Lower leg skin (tissue), 4 donors: ENCODE results near the gene VWA5A. TPM values are rescaled to one million over a fixed set of nuclear protein-coding genes. Genes with fewer than 3 reads are reported as not detected.
A peak's percentile ranks its signal among the peaks of the same experiment; 100 is the strongest.

ENCODE experiments used
- DNase-seq, 2 donors: peaks; one replicate each; pipeline ENCODE4 v3.0.0-alpha.2; 2019; ENCODE audit warnings: low spot score in 2 of 2
- H3K4me3 ChIP-seq: fragments of 200-600 bp; sonication (generic); 2 replicates; pipeline ENCODE4 v1.5.1; 2017; ENCODE audit warnings: mild to moderate bottlenecking, low read depth; ENCODE audit not compliant: poor library complexity, severe bottlenecking
- CTCF ChIP-seq, 3 donors: fragments of 450-650 bp; IDR thresholded peaks; one replicate each; pipeline ENCODE4 v1.5.1; 2016; ENCODE audit warnings: antibody characterized with exemption in 3 of 3, mild to moderate bottlenecking in 3 of 3, moderate library complexity in 2 of 3
- POLR2A ChIP-seq, 2 donors: fragments of 450-650 bp; IDR thresholded peaks; one replicate each; pipeline ENCODE4 v1.6.1; 2016 to 2017; ENCODE audit warnings: antibody characterized with exemption in 2 of 2, mild to moderate bottlenecking in 1 of 2, moderate library complexity in 1 of 2
- WGBS, 2 donors: methylation state at CpG; one replicate each; pipeline ENCODE4 v1.1.5; 2018; 5-methylcytosine and 5-hydroxymethylcytosine counted together
- intact Hi-C: fragments of 100-400 bp; cut with DNase I; formaldehyde crosslinking; loops from one replicate; pipeline ENCODE4 v1.15.0; 2023; ENCODE audit warnings: low total_unique reads
- total RNA-seq, 4 donors: library from RNA; depleted of rRNA; stranded (reverse); fragments of >200 nt; gene quantifications; one replicate each; pipeline ENCODE4 v1.1.0, GENCODE V29; 2016

VWA5A gene
- total RNA-seq, 4 donors from 2014 or later, result 16.4 to 27.4 (median 24.0) TPM

DNA sequence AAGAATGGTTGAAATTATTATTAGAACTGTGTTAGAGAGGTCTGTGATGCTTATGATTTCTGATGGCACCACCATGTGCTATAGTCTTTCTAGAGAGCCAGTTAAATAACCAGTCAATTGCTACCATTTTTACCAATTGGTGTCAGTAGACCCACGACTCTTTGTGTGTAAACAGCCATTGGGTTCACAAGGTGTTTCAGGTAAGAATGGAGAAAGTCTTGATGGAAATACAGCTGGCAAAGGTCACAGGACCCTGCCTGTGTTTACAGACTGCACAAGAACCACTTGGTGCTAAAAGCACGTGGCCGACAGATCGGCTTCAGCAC lies 43.7 kb upstream of the VWA5A start:
- DNase-seq, result no peak
- H3K4me3 ChIP-seq, result no peak overlapping the region
- TF ChIP-seq CTCF (IDR thresholded peaks at IDR 0.05) (no peak), POLR2A (IDR thresholded peaks at IDR 0.05) (no peak)
- intact Hi-C loops, result loop anchor here (10.0 kb wide), 1 partner anchor 123 kb away; no protein-coding TSS in a partner anchor
- 72 to 83% methylated on average over 4 of the region's 4 CpGs for WGBS, 2 donors

- no peak for DNase-seq
- intact Hi-C loops, result loop anchor here (10.0 kb wide), 1 partner anchor 123 kb away; no protein-coding TSS in a partner anchor
- TF ChIP-seq CTCF (IDR thresholded peaks at IDR 0.05) (no peak), POLR2A (IDR thresholded peaks at IDR 0.05) (no peak)
- no peak overlapping the region for H3K4me3 ChIP-seq
- 90 to 91% methylated on average over 8 of the region's 8 CpGs for WGBS, 2 donors
These were observed 43.1 kb upstream of the VWA5A start for GRCh38 chr11:124072147-124072546.

DNA sequence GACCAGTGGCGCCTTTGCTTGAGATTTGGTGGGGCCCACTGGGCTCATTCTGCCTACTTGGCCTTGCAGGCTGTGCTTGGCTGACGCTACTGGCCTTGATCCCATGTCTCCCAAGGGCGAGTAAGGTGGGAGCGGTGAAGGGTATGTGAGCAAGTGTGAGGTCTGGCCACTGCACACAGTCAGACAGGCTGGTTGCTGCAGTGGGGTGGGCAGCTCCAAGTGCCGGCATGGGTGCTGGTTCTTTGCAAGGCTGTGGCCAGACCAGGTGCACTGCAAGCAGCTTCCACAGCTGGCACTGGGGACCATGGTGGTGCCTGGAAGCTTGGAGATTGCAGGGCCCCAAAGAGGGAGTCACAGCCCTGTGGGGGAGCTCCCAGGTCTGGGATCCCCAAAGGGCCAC lies 40.7 kb upstream of the VWA5A start:
- intact Hi-C loops, result loop anchor here (10.0 kb wide), 1 partner anchor 120 kb away; no protein-coding TSS in a partner anchor
- DNase-seq, result no peak
- TF ChIP-seq CTCF (IDR thresholded peaks at IDR 0.05), result no peak
- no peak for TF ChIP-seq POLR2A (IDR thresholded peaks at IDR 0.05)
- 92 to 93% methylated on average over 5 of the region's 5 CpGs for WGBS, 2 donors
- no peak overlapping the region for H3K4me3 ChIP-seq

DNA sequence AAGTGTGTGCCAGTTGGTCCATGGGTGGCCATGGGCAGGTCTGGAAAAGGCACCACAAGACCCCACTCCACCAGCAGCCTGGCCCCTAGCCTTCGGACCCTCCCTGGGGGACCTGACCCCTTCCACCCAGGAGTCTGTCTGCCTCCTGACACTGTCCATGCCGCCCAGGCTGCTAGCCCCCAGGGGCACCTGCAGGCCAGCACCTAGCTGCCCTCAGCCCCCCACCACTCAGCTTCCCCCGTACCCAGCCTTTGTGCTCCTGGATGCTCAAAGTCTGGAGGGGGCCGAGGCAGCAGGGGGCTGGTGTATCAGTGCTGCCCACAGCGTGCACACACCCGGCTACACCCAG lies 39.8 kb upstream of the VWA5A start:
- H3K4me3 ChIP-seq, result no peak overlapping the region
- DNase-seq, result no peak
- intact Hi-C loops, result loop anchor here (10.0 kb wide), 1 partner anchor 119 kb away; no protein-coding TSS in a partner anchor
- no peak for TF ChIP-seq POLR2A (IDR thresholded peaks at IDR 0.05)
- no peak for TF ChIP-seq CTCF (IDR thresholded peaks at IDR 0.05)
- 60 to 72% methylated on average over 5 to 6 of the region's 6 CpGs for WGBS, 2 donors

DNA sequence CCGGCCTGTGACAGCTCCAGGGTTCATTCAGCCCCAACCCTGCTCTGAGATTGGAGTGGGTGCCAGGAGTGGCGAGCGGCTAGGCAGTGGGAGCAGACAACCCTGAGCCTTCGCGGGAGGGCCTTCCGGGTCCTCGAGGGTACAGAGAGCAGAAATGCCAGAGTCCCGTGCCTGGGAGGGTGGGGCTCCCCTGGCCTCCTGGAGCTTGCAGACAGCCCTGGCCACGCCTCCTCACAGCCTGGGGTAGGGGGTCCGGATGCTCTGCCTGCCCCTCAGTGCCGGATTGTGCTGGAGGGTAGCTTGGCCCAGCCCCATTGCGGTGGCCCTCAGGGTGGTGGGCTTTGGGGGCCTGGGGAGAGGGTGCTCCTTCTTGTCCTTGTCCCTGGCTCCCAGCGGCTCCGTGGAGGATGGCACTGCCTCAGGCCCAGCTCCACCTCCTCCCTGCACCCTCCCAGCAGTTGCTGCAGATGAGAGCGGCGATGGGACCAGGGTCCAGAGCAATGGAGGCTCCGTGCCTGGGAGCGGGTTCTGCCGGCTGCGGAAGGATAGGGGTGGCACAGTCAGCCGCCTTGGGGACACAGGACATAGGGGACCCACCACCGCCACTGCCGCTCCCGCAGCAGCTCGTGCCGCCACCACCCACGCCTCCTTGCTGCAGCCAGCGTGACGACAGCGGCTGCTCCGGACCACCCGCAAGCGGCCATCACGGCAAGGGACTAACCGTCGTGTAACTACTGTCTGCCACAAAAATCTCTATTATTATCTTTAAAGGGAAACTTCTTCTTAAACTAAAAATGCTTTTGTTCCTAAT lies 39.2 kb upstream of the VWA5A start:
- DNase-seq, result no peak
- WGBS, 2 donors, result 2 to 3% methylated on average over 18 to 32 of the region's 36 CpGs
- H3K4me3 ChIP-seq, result peak overlapping the region; percentile 16
- TF ChIP-seq CTCF (IDR thresholded peaks at IDR 0.05), result no peak
- TF ChIP-seq POLR2A (IDR thresholded peaks at IDR 0.05), result no peak
- intact Hi-C loops, result loop anchor here (10.0 kb wide), 1 partner anchor 119 kb away; no protein-coding TSS in a partner anchor
